ENCODE results near the gene ABI2. TPM values are rescaled to one million over a fixed set of nuclear protein-coding genes. Genes with fewer than 3 reads are reported as not detected.

The ABI2 gene
- total and polyA plus RNA-seq, 2 of the 4 experiments (the other 2 are of a cell fraction) = 35.7 to 54.0 TPM

GRCh38 chr2:203280428-203281064 lies 47.6 kb upstream of the ABI2 start:
- H3K27me3 ChIP-seq (ENCODE audit: control insufficient read depth, insufficient read depth, low read length) = no peaks in the 10 kb centered on the region
- H2BK15ac ChIP-seq (ENCODE audit: low read depth, low read length) = no peak overlapping the region
- no peak overlapping the region for H4K5ac ChIP-seq (ENCODE audit: low read depth, low read length)
- no peak overlapping the region for H3K9ac ChIP-seq (ENCODE audit: low read depth, low read length)
- TF ChIP-seq USF2 (IDR thresholded peaks at IDR 0.05; ENCODE audit: low read depth, low read length) (no peak), RCOR1 (IDR thresholded peaks at IDR 0.05; ENCODE audit: insufficient replicate concordance, low read length) (no peak), CEBPB (IDR thresholded peaks at IDR 0.05; ENCODE audit: low read depth, low read length) (no peak), FOS (IDR thresholded peaks at IDR 0.05; ENCODE audit: low read depth, low read length) (no peak)
- no peak overlapping the region for H3K14ac ChIP-seq (replicated peaks; ENCODE audit: low read depth, low read length)
- peak; percentile 35 for ATAC-seq (ENCODE audit: low read depth)
- H4K8ac ChIP-seq (ENCODE audit: low read depth in 2 of 2, low read length in 2 of 2) = no peak overlapping the region
- dilution Hi-C loops (cut with HindIII; ENCODE audit: low sequenced_read_pairs, unreplicated experiment) = no loop called here
- H2AK9ac ChIP-seq (replicated peaks; ENCODE audit: low read depth, low read length, poor library complexity) = no peak overlapping the region
- no peak overlapping the region for H3K4me3 ChIP-seq (ENCODE audit: insufficient read depth, low read depth, low read length)
- in situ Hi-C loops (cut with MboI; ENCODE audit: low sequenced_read_pairs) = no loop called here
- H2AK5ac ChIP-seq (ENCODE audit: low read depth, low read length) = no peak overlapping the region
- peaks cover 0 to 3% of the 10 kb centered on the region in 2 experiments; a peak in 2 of 4 replicates for H3K79me1 ChIP-seq (ENCODE audit: low read depth in 1 of 2, low read length in 2 of 2)
- H3K9me1 ChIP-seq (ENCODE audit: insufficient read depth, low read length) = no peaks in the 10 kb centered on the region
- H3K4me2 ChIP-seq (ENCODE audit: low read depth, low read length) = no peak overlapping the region
- H3K18ac ChIP-seq (ENCODE audit: low read depth, low read length) = no peak overlapping the region
- no peak overlapping the region for H2BK120ac ChIP-seq (ENCODE audit: low read depth, low read length)
- no peak overlapping the region for H2BK5ac ChIP-seq (ENCODE audit: low read depth, low read length, poor library complexity, severe bottlenecking)
- peaks cover 30% of the 10 kb centered on the region for H3K36me3 ChIP-seq (ENCODE audit: control insufficient read depth, insufficient read depth, low read length)
- DNase-seq = no peak
- BruUV-seq (replicated peaks) = no TSS peak
- ChIA-PET POLR2A (ENCODE audit: unreplicated experiment) (no interaction called here), CTCF (interaction anchor here (0.6 kb wide), 1 partner anchor 70 kb away, joined by 8 read pairs; no protein-coding TSS in a partner anchor)
- no peak overlapping the region for H2AFZ ChIP-seq (replicated peaks; ENCODE audit: low read length, poor library complexity)
- no peak overlapping the region for H2BK20ac ChIP-seq (ENCODE audit: low read depth, low read length)
- no peak overlapping the region for H4K91ac ChIP-seq (ENCODE audit: insufficient read depth, low read depth, low read length)
- no peaks in the 10 kb centered on the region for H3K9me3 ChIP-seq (ENCODE audit: control insufficient read depth, insufficient read depth, low read length)
- H4K20me1 ChIP-seq (ENCODE audit: insufficient read depth, low read length) = no peaks in the 10 kb centered on the region
- no peak overlapping the region for H3K56ac ChIP-seq (ENCODE audit: extremely low read depth, insufficient read depth, low read length)
- H3K4ac ChIP-seq (ENCODE audit: low read depth, low read length) = no peak overlapping the region
- intact Hi-C loops (cut with micrococcal nuclease) = no loop called here
- 80% methylated on average over 2 of the region's 6 CpGs; no CpG with 5 or more reads in 1 of the 2 experiments for WGBS, 2 experiments (ENCODE audit: extremely low coverage in 2 of 2, insufficient read length in 1 of 2)
- H3K23ac ChIP-seq (ENCODE audit: low read depth, low read length) = no peak overlapping the region
- no peaks in the 10 kb centered on the region for H3K4me1 ChIP-seq (ENCODE audit: control insufficient read depth, insufficient read depth, low read length)
- no peak overlapping the region for H3K27ac ChIP-seq (ENCODE audit: insufficient read depth, low read length)
